Left forelimb (tissue), 1 donor: ENCODE data around the gene PRKN.
"Not testable (repeated sequence)": the region's sequence is repeated elsewhere in the genome, so short reads cannot be mapped to it uniquely, and the experiment has no call there.

Experiments
- DNase-seq: peaks from one replicate; pipeline ENCODE4 v3.0.0-alpha.2; 2018; ENCODE audit warnings: low spot score

Gene PRKN

DNA sequence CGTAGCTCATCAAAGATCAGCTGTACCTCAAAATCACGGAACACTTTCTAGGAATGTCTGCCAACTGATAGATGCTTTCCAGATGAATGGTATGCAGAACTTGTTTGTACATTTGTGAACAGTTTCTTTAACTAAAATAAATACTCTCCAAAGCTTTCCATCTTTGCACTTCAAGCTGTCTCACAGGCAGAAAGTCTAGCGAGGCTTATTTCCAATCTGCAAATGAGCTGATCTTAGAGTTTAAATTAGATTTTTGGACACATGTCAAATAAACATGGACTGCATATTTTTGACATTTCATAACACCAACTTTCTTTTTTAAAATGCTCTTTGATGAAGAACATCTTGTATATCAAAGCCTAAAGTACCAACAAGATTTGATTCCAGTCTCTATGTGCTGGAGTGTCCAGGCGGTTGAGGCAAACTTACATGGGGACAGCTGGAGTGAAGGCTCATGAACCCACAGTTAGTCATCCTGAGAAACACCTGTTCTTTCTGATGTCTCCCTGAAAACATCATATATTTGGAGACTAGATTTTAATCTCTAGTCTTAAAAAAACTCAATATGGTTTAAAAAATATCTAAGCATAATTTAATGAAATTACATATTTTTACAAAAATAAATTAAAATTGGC lies 1185.1 kb downstream of the PRKN start:
- DNase-seq, result no peak

DNA sequence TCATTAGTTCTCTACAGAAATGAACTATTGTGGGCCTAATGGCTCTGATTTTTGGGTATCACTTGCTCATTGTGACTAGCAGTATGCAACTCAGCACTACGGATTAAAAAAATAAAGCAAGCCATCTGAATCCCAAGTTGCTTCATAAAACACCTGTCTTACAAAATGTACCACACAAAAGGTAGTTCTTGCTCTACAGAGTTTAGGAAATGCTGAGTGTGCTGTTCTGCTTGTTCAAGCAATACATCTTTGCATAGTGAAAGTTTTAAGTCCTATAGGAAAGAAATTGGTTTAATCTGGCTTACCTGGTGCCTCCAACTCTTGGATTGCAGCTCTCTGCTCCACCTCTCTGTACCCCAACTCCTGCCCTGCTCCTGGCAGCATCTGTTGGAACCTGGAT lies 1187.0 kb downstream of the PRKN start:
- no peak for DNase-seq

DNA sequence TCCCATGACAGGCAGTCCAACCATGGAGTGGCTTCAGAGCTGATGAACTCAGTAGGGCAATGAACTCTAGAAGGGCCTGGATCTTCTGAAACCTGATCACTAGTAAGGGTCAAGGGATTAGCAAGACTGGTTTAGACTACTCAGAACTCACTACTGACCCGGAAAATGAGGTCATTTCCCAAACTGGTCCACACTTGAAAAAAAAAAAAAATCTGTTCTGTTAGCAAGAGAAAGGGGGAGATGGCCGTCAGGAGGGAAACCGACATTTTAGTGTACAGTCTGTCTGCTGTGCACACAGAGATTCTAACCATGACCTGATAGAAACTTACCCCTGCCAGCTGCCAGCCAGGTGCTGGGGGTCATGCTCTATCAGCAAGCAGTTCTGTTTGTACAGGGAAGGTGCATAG lies 1191.3 kb downstream of the PRKN start:
- no peak for DNase-seq

DNA sequence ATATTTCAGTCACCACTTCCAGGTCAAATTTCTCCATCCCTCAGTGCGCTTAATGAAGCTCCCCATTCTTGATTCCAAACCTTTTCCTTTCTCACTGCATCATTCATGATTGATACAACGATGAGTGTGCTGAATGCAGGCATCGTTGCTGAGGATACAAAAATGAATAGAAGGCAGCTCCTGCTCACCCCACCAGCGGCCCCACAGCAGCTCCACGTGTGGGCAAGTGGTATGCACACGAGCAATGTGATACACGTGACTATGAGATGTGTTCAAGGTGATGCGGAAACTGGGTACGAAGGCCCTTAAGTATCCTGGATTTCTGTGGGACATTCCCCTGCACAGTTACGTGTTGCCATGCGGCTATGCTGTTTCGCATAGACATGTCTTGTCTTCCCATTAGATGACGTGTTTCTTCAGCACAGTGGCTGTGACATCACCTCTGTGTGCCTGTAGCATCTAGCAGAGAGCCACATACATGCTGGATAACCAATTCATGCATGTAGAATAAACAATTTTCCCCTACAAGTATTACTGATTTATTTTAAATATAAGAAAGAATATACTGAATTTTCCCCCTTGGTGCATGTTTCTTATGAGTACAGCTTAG lies 1193.2 kb downstream of the PRKN start:
- no peak for DNase-seq

DNA sequence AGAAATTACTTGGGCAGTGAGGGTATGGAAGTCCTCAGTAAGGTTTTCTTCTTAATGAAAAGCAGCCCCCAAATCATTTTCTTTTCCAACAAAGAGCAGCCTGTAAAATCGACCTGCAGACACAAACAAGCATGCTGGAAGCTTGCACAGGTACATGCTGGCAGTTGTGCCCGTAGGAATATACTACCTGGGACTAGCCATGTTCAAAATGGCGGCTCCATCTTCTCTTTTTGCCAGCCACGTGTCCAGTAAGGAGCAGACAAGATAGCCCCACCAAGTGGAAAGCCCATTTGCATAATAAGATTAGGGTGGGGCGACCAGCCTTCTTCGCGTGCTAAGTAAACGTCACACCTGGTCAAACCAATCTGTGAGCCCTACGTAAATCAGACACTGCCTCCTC lies 1194.3 kb downstream of the PRKN start:
- DNase-seq, result no peak

DNA sequence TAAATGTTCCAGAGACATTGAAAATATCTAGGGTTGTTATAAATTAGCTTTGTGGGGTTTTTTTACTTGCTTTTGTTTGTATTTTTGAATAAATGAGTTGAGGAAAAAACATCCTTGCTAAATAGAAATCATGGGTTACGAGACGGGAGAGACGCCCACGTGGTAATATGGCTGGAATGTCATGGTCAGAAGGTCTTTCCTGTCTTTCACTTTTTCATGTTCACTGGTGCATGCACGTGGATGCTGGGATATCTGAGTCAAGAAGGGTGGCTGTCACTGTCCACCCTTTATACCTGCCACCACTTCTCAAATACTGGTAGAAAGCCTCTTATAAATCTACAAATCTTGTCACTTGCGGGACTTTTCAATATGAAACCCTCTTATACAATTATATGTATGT lies 1195.0 kb downstream of the PRKN start:
- DNase-seq, result no peak

DNA sequence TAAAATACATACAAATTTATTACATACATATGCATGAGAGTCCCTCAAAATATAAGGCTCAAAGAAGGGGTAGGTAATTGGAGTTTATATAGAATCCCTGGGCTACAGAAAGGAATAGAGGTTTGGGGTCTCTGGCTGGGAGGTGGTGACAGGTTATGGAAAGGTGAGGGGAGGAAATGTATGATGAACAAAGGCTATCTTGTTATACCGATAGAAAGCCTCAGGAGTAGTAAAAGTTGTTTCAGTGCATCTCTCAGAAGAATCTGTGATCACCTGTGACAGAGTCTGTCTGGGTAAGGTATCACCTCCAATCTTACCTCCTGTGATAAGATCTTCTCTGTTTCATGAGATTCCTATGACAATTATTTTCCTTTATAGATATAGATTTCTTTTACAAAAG lies 1200.8 kb downstream of the PRKN start:
- DNase-seq, result no peak

DNA sequence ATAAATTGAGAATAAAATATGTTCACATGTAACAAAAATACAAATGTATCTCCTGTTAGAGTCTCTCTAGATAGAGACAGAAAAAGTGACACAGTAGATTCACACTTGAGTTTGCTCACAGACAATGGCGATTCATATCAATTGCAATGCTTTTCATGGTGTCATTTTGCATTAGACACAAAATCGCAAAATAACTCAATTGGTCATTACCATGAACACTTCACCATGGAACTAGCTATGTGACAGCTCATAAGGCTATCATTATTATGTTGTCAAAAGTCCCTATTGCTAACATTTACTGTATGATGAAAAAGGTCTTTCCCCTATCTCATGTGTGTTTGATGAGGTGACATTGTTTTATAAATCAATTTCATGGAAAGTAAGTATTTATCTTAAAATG lies 1204.2 kb downstream of the PRKN start:
- no peak for DNase-seq

DNA sequence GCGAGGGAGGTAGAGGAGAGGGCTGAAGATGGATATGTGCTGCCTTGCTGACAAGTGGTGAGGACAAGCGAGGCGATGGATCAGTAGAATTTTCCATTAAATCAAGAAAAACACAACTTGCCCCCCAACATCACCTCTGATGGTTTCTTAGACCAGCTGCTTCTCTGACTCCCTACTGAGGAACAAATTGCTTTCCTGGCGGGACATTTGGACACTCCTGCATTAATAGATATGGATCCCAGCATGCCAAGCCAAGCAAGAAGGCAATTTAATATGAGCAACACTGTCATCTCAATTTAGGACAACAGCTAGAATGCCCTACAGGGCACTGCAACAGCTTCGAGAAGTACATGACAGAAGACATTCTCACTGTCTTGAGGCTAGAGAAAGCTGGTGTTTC lies 1205.3 kb downstream of the PRKN start:
- DNase-seq, result no peak

DNA sequence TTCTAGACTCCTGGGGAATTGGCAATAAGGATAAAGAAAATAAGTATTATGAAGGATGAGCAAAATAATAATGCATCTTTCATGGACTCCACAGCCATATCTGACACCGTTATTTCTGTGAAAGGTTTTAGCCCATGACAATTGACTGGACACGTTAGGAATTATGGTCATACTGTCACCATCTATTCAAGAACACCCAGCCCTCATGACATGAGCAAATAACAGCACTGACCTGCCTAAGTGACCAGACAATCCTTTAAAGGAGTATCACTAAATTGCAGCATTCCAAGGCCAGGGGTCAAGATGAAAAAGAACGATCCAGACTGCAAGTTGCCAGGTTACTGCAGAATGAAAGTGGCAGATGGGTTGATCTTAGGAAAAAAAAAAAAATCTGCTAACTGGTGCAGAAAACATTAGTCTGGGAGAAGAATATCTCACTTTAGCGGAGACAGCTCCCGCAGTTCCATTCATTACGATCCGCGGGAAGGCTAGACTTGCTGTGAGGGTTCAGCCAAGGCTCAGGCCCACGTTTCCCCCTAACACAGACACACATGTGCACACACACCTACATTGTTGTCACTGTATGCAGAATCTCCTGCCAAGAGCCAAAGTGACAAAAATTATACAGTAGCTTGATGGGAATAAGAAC lies 1216.0 kb downstream of the PRKN start:
- DNase-seq, result no peak

DNA sequence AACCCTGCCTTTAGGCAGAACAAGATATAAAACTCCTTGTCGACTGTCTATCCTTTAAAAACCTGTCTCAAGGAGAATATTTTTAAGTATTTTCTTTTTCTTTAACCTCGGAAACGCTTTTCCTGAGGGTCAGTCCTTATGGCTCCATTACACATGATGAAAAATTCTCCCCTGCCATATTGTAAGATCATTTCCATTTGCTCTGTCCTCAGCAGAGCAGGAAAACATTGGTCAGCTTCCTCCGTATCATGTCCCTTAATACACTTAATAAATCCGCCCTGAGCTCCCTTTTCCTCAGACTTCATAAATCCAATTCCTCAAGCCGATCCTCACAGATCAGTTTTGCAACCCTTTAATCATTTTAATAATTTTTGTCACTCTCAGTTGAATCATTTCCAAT lies 1219.2 kb downstream of the PRKN start:
- DNase-seq, result no peak

DNA sequence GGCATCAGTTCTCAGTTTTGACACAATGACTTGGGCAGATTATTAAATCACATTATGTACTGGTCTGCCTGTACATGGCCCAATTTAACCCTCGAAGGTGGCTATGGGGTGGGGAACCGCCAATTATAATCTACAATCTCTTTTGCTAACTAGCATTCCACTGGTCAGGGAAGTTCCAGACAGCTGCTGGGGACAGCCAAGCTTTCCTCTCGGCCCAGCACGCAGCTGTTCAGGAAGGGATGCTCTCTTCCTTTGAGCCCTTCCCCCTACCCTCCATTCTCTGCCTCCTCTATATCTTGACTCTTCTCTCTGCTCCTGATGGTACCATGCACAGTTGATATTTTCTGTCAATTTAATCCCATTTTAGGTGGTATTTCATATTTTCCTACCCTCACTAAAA lies 1220.2 kb downstream of the PRKN start:
- DNase-seq, result no peak

DNA sequence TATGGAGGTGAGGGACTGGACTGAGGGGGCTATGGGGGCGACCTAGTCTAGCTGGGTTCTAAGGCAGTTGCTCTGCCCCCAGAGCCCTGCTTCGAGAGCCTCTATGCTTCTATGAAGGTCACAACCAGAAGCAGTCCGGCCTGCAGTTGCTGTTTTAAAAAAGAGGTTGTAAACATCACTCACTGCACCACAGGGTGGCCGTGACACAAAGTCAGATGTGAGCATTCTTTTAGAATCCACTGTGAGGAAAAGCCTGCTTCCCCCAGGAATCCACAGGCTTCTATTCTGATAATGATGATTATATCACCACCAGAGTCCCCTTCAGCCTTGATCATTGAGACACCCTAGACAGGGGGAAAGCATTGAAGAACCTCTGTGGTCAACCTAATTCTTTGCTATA lies 1224.0 kb downstream of the PRKN start:
- no peak for DNase-seq

DNA sequence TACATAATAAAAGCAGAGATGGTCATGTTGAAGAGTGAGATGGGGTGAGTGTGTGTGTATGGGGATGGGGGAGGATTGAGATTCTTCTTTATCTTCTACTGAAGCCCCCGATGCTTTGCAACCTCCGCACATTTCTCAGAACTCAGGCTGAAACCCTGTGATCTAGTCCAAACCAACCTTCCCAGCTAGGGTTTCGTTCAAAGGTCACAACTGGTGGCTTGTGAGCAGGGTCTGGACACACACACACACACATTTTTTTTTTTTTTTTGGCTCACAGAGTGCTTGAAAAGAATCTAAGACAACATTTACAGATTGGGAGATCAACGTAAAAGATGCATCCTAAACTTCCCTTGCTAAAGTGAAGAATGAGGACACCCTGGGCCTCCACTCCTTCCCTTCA lies 1228.7 kb downstream of the PRKN start:
- DNase-seq, result no peak

DNA sequence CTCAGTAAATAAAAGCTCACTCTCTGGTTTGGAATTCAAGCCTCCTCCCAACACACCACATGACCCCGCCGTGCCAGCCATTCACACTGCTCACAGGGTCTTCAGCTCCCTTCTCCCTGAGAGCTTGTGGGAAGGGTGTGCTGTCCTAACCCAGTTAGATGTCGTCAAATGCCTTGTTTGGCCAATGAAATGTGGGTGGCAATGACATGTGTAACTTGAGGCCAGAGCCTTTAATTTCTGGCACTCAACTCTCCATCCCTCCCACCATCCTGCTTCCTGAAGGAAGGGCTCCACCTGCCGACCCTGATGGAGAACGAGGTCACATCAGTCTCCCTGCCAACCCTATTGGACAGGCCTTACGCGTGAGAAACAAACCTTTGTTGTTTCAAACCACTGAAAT lies 1229.2 kb downstream of the PRKN start:
- no peak for DNase-seq

DNA sequence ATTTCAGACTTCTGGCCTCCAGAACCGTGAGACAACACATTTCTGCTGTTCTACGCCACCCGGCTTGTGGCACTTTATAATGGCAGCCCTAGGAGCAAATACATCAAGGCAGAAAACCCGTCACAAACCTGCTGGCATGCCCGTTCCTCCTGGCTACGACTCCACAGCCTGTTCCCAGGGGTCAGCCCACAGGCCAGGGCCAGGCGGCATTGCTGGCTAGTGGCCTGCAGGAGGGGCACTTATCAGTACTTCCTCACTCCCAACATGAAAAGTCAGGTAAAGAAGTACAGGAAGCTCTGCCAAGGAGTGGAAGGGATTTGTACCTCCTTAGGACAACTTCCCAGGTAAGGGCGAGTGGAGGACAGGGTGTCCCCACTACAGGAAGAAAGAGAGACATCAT lies 1230.6 kb downstream of the PRKN start:
- no peak for DNase-seq

DNA sequence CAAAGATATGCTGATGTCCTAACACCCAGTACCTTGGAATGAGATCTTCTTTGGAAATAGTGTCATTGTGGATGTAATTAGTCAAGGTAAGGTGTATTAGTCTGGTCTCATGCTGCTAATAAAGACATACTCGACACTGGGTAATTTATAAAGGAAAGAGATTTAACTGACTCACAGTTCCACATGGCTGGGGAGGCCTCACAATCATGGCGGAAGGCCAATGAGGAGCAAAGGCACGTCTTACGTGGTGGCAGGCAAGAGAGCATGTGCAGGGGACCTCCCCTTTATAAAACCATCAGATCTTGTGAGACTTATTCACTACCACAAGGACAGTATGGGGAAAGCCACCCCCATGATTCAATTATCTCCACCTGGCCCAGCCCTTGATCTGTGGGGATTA lies 1231.3 kb downstream of the PRKN start:
- DNase-seq, result not testable (repeated sequence)

DNA sequence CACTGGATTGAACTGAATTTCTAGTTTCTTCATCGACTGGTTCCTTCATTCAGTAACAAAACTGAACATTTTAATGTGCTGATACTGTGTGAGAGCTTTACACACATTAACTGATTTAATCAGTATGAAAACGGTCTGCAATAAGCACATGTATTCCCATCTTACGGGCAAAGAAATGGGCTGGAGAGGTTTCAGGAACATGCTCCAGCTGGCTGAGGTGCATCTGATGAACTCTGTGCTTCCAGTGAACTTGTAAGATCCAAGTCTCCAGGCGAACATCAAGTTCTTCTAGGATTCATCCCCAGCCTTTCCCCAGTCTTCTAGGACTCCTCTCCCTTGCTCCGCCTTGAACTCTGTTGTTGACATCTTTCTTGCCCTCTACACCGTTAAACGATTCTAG lies 1233.0 kb downstream of the PRKN start:
- no peak for DNase-seq

DNA sequence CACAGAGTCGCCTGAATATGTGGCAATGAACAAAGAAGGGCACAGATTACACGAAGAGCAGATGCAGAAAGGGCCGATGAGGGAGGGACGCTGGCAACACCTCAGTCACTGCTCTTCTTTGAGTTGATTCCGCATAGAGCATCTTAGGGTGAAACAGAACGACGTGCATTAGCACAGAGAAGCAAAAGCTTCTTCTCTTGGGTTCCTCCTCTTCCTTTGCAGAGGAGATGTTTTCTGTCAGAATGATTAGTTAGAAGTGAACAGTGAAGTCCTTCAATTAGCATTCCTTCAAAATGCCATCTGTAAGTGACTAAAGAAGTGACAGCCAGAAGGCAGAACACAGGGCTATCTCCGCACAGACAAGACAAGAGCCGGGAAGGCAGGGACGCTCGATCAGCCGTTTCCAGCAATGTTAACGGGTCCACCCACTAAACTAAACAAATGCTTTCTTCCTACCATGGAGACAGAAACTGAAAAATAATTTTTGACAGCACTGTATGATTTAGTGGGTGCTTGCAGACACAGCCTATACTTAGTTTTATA lies 1233.9 kb downstream of the PRKN start:
- DNase-seq, result no peak

DNA sequence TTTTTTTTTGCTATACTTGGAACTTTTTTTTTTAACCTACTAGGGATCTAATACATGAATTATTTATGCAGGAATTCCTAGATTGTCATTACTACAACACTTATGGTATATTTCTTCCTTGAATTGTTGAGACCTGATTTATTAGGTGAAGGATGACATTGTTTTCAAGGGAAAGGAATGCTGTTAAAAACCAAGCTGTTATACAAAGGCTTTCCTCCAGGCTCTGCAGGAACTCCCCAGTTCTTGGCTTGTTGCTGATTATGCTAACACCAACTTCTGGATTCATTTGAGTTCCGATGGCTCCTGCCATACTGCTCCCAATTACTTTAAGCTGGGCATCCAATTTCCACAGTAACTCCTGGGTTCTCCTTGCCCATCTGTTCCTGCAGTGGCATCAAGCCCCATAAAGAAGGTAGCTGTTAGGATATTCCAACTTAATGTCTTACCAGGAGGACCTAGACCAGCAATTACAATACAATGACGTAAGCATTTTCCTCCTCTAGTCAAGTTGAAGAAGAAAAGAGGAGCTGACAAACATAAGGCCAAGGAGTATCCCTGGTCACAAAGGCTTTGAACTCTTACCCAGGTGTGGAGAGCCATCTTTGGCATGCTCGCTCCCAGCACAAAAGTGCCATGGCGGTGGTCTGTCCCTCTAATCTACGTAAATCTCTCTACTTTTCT lies 1237.8 kb downstream of the PRKN start:
- DNase-seq, result no peak

DNA sequence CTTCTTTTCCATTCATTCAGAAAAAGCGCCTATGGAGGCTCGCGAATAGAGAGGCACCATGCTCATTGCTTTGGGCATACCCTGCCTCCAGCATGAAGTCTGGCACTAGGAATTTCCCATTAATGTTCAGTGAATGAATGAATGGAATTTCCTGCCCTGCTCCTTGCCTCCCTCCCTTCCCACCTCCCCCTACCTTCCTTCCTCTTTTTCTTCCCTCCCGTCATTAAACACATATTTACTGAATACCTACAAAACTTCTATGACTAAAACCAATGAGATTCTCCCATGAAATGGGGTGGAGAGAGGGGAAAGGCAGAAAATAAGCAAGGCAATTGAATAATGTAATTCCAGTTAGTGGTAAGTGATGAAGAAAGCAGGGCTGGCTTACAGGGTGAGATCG lies 1239.9 kb downstream of the PRKN start:
- DNase-seq, result no peak

DNA sequence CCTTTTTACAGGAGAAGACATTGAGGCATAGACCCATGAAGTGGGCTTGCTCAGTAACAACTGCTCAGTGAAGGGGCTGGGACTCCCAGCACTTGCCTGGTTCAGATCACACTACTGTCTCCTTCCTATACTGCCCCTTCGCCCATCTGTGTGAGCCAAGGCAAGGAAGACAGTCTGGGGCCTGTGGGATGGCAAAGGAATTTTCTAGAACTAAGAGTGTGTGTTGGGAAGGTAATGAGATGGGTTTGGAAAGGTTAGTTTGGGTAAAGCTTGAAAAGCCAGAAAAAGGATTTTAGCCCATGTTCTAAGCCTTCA lies 1240.4 kb downstream of the PRKN start:
- DNase-seq, result no peak
